NCI-H1694 (cell line): ENCODE measurements around the gene CABCOCO1.

ENCODE experiments used
- DNase-seq: peaks from one replicate; lab custom pipeline; 2025; lab: John Stamatoyannopoulos, UW

Gene CABCOCO1

DNA sequence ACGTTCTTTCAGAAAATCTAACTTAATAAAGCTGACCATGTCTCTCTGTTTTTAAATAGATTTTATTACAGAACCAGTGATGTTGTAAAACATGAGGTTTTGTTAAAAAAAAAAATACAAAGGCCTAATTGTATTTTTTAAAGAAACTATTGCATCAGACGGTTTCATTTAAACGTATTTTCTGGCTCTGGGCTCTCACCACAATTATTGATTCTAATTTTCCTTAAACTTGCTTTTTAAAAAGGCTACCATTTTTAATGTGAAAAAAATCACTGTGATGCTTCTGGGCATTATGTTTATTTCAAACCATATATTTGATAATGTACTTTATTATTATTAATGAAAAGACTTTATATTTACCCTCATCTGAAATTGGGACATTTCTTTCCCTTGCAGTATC is 94.3 kb downstream of the CABCOCO1 start:
- DNase-seq: no peak

DNA sequence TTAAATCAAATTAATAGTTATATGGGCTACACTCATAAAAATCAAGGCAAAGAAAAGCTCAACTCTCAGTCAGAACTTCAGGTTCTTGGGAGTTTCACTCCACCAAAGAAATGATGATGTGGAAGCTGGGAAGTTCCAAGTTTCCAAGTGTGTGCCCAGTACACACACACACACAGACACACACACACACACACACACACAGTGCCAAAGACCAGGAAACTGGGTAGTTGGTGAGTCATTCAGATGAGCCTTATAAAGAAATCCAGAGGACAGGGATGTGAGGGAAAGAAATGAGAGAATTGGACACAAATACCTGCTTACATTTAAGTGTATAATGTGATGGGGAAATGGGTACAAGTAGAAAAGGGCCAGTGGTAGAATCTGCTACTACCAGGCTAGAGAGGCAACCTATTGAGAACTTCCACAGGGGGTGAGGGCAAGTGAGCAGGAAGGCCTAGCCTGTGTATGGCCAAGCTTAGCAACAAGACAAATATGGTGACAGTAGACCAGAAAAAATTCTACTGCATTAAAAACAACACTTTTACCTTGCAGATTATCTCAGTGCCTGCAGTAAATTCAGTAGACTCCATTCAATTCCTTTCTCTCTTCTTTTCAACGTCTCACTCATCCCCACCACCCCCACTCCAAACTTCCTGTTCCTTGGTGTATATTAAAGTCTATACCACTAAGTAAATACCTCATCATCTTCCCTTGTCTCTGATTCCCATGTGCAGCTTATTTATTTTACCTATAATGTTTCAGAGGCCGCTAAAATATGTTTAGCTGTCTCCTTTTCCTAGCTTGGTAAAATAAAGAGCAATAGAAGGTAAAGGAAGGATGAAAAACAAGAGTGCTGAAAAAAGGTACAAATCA is 95.0 kb downstream of the CABCOCO1 start:
- no peak for DNase-seq

DNA sequence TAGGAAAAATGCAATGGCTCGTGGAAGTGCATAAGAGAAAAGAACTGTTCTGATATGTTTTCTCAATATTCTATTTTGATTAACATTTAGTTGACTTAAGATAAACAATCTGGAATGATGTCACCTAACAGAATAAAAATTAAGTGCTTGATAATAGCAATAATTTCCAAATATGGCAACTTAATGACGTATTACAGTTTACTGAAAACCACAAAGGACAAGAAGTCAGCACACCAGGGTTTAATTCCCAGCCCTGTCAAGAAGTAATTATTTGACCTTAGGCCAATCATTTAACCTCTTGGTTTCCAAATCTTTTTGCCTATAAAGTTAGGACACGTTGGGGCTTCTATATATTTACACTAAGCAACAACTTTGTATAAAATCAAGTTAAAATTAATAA is 95.7 kb downstream of the CABCOCO1 start:
- no peak for DNase-seq

DNA sequence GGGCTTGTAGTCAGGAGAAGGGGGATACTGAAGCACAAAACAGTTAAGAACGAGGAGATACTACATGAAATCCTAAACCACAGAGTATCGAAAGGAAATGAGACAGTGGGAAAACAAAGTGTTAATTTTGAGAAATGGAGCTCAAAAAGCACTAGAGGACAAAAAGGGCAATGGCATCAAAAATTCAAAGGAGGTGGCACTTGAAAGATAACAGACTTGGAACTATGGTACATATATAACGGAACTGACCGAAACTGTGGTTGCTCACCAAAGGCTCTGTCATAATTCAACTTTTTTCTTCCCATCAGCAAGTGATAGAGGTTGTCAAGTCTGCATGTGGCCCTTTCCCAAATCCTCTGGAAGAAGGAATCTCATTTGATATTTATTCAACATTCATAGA is 97.0 kb downstream of the CABCOCO1 start:
- no peak for DNase-seq

DNA sequence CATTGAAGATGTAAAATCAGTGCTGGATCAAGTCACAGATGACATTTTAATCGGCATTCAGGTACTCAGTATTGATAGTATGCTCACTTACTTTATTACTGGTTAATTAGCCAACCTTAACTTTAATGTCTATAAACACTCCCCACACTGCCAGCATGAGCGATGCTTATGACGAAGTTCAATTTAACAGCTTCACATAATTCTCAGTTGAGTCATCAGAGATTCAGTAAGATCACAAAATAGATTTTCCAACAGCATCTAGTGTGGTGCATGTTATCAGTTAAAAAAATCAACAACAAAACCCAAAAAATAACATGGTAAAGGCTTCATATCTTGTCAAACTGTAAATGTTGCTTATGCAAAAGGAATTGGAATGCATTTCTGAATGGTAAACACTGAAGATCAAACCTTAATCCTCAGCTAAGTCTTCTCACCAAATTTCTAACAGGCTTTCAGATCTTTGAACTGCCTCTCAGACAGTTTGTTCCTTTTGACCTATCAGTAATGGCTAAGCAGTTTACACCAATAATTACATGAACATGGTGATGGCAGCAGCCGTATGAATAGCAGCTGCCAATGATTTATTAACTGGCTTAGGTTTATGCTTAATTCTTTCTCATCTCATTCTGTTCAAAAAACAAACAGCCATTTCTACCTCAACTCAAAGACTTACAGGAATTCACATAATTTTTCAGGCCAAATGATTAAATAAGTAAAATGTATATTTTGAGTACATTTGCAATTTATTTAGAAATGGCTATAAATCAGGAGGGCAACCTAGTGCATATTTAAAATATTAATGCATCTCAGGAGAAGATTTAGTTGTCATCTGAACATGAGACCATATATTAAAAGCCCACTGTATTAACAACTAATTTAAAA is 98.5 kb downstream of the CABCOCO1 start:
- DNase-seq: no peak

DNA sequence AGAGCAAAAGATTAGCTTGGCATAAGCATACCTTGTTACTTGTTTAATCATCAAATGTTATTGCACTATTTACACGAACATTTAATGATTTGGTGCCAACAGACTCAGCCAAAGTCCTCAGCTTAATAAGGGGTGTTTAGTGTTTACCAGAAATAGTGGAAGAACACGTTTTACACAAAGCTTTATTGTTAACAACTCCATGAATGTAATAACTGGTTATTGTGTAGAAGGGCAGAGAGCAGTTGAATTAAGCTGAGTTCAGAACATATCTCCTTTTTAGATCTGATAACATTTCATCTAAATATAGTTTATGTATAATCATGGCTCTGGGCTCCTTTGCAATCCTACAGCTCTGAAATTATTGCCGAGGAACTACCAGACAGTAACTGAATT is 99.1 kb downstream of the CABCOCO1 start:
- no peak for DNase-seq

DNA sequence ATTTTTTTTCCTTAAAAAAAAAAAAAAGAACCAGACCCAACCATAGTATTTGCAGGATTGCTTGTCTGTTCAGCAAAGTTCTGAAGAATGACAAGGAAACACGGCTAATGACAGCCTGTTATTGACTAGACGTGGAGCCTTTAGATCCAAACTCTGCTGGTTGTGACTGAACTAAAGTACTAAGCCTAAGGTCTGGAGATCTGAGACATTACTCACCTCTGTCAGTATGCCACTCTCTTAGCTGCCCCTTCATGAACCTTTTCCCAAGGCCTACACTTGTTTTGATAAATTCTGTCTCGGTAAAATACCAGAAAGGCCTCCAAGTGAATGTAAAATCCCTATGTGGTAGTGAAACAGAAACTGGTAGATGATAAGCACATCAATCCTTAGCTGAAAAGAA is 101.0 kb downstream of the CABCOCO1 start:
- no peak for DNase-seq

DNA sequence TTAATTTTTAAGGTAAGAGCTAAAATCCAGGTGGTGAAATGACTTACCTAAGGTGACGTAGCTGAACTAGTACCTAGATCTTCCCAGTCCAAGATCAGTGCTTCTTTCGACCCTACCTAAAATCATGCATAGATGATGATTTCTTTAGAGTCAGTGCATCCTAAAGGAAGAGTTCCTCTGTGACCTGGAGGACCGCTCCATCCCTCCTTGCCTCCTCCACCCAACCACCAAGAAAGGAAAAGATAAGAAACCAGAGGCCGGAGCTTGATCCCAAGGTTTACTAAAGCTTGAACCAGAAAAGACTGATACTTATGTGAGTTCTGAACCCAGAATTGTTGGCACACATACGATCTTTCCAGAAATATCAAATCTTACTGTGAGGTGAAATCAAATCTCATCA is 101.8 kb downstream of the CABCOCO1 start:
- DNase-seq: no peak

DNA sequence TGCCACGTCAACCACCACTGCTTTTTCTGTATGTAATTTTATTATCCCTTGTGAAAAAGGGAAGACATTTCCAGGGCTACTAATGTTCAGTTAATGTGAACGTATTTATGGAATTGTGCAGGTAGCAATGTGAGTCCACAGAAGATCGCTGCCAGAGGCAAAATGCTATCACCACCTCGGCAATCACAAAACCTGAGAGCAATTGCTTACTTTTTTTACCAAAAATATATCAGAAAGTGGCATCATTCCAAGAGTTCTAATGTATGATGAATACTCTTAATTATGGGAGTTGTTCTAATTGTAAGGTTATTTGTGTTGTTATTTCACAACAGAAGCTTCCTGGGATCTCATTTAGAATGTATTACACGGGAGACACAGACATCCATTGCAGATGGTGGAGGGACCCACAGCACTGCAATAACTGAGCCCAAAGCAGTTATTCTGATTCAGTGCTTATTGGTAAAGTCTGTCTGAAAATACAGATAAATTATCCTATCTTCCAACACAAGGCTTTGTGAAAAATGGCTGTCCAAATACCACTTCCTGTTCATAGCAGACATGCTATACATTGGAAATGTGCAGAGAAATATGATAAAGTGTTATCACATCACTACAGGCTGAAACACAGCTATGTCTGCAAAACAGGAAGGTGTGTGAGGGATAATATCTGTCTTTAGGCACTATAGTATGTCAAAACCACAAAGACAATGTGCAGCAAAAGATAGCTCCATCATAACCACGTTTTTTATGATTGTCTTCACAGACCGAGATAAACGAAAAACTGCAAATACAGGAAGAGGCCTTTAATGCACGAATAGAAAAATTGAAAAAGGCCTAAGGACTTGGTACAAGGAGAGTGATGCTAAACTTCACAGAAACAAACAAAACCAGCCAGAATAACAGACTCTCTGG is 102.7 kb downstream of the CABCOCO1 start:
- DNase-seq: no peak

DNA sequence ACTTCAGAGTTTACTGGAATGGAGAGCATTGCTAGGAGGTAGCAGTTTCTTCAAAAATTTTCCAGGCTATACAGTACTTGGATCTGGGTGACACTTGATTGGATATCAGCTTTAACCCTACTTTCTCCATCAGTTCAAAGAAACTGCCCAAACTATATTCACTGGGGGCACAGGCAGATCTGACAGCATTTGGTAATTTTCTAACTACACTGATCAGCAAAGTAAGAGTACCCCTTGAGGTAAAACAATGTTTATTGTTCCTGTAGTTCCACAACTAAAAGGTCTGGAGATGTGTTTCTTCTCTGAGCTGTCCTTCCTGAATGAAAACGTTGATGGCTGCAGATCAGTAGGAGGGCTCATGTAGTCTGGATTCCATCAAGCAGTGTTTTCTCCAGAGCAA is 104.2 kb downstream of the CABCOCO1 start:
- no peak for DNase-seq

DNA sequence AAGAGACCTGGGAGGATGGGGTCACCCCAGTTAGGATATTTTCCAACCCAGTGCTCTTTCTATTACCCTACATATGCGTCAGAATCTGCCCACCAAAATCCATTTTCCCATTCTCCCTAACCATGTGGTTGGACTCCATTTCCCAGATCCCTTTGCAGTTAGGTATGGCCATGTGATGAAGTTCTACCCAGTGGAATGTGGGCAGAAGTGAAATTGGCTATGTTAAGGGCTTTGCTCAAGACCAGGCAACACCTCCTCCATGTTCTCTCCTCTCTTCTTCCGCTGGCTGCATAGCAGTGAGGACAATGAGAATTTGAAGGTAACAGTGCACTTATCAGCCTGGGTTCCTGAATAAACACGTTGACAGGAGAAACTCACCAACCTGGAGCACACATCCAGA is 111.3 kb downstream of the CABCOCO1 start:
- DNase-seq: no peak

DNA sequence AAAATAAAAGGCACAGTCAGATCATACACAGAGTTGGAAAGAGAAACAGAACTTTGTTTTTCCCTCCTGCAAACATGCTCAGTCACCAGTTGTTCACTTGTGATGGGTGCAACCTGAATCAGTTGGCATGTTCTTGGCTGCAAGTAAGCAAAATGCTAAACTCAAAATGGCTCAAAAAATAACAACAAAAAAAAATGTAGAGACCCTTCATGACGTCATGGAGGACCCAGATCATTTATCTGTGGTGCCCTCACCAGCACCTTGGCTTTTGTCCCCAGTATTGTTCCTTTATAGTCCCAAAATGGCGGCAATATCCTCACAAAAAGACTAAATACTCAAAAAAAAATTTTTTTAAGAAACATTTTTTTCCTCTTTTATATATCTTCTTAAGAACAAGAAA is 112.4 kb downstream of the CABCOCO1 start:
- no peak for DNase-seq

DNA sequence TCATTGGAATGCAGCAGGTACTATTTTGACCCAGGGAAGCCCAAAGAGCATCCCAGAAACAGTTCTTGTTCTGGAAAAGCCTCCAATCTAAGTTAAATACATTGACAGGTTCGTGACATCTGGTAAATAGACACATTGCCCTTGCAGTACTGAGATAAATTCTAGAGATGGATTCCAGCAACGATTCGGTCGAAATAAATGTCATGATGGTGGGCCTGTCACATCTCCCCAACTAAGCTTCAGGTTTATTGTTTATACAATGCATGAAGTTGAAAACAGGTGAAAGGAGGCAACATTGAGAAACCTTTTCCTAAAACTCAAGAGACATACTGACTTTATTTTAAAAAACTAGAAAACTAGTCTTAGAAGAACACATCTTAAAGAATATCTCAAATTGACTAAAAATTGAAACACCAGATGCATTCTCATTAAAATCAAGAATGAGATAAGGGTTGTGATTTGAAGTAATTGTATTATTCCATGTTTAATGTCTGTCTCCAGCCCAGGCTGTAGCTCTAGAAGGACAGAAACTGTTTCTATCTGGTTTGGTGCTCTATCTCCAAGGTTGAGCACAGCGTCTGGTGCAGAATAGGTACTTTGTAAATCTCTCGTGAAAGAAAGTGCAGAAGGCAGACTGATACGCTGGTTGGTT is 114.0 kb downstream of the CABCOCO1 start:
- DNase-seq: no peak

DNA sequence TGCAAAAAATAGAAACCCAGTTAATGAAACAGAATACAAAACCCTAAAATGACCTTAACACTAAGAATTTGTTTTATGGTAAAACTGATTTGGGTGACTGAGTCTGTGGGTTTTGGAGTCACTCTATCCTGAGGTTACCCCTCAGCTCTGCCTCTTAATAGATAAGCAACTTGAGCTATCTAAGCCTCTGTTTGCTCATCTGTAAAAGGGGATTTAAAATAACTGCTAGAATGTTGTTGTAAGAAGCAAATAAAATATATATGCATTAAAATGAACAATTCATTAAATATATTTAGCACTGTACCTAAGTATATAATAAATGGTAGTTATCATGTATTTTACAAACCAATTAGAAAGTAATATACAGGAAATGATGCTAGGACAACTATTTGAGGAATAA is 115.4 kb downstream of the CABCOCO1 start:
- DNase-seq: no peak

DNA sequence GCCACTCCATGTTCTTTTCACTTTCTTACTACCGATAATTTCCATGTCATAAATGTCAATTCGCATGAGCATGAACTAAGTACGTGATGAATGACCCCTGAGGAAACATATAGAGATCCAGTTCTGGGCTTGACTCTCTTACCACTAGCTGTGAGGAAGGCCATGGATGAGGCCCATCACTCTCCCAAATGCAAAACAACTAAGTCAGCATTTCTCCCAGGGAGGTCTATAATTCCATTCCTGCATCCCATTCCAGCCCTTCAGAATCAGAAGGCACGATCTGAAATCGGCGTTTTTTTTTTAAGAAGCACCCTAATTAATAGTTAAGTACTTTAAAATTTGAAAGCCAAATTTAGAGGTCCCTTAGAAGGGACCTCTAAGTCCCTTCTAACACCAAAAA is 116.5 kb downstream of the CABCOCO1 start:
- DNase-seq: no peak

DNA sequence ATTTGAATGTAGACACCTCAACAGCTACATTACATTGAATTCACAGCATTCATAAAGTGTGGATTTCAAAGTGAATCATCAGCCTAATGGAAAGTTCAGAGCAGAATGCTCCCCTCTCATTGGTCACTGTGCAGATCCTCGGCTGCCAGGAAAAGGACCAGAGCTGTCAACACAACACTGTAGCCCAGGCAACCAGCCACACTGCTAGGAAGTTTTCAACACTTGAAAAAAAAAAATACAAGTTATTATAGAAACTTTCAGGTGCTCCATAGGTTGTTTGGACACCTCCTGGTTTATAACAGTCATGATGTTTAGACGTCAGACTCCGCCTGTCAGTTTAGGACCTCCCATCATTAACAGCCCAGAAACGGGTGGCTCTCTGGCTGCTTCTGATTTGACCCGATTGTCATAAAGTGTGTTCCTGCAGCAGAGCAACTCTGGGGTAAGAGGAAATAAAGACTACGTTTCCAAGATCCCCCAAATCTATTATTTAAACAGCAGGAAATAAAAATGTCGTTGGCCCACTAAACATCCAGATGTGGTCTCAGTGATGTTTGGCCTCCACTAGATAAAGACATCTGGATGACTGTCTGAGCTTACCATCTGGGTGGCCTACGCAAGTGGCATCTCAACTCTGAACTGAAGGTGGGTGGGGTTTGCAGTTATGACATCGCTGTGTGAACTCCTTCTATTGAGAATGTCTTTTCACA is 117.4 kb downstream of the CABCOCO1 start:
- no peak for DNase-seq

DNA sequence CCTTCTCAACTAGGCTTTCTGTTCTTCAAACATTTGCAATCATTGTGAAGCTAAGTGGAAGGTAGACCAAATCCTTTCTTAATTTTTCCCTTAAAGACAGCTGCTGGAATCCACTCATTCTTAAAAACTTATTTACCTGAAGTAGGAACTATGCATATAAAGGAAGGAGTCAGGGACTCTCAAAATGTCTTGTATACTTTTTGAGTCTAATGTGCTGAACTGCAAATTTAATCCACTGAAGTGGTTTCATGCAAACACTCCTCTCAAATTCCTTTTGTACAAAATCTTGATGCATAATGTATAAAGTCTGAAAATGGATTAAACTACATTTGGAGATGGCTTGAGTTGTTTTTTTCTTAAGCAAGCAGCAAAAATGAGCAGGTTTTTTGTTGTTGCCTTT is 118.0 kb downstream of the CABCOCO1 start:
- DNase-seq: no peak

DNA sequence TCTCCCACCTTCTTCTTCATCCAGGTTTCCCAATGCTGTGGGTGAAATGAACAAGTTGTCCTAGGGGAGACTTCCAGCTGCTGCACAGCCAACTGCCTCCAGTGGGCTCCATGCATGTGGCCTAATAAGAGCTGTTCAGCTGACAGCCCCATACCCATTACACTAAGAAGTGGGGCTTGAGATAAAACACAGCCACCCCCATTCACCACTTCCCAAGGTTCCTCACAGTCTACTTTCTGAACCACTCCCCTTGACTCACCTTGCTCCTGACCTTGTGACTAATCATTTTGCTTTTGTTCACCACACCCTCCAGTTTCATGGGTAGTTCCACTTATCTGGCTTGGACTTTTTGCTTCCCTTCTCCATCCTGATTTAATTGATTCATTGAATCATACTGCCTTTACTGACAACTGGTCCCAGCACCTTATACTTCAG is 119.3 kb downstream of the CABCOCO1 start:
- no peak for DNase-seq

DNA sequence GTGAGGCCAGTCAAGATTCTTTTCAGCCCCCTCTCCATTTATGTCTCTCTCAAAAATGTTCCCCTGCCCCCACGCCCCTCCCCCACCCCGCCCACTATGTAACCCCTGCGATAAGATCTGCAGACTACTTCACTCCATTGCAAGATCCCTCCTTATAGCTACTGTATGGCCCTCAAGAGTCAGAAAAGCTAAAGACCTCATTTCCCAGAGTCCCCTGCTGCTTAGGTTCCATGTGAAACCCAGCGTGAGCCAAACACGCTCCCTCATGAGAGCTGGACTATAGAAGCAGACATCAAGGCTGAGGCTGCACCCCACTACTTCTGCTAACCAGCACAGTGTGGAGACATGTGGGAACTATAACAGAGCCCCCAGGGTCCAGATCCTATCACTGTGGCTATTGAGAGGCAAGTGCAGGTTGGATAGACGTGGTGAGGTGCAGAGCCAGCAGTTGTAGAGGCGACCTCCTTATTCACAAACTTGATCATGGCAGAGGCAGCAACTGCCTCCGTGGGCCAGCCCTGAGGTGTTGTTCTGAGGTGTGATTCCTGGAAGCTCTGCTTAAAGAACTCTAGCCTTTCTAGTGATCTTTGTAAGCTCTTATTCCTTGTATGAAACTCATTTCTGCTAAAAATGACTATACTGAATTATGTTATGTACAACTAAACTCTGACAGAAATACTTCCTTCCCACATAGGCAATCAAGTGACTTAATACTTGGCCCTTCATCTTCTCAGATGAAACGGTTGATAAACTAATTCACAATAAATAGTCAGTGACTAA is 121.8 kb downstream of the CABCOCO1 start:
- DNase-seq: no peak

DNA sequence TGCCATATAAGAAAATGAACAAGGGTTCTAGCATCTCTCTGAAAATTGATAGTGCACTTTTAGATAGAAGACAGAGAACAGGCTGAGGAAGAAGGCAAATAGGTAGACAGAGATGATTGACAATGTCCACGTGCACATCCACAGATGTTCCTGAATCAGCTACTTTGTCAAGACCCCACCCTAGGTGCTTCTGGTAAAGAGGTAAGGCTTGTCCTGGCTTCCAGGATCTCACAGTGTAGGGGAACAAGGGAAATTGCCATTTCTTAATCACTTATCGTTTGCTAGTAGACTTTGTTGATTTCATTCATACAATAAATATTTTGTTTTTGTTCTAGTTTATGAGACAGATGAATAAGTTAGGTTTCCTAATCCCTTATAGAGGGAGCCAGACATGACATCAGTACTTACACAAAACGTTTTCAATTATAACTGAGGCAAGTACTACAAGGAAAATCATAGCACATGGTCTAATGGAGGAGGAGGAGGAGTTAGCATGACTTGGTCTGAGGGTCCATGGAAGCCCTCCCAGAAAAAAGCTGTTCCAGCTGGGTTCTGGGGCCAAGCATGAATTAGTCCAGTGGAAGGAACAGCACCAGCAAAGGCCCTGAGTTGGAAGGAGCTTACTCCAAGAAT is 122.9 kb downstream of the CABCOCO1 start:
- DNase-seq: no peak
